ENCODE data around the gene ARHGAP5. TPM values are rescaled to one million over a fixed set of nuclear protein-coding genes. Genes with fewer than 3 reads are reported as not detected.

ARHGAP5 gene
- total RNA-seq, 2 experiments from 2014 or later: 8.1 to 20.4 TPM

DNA sequence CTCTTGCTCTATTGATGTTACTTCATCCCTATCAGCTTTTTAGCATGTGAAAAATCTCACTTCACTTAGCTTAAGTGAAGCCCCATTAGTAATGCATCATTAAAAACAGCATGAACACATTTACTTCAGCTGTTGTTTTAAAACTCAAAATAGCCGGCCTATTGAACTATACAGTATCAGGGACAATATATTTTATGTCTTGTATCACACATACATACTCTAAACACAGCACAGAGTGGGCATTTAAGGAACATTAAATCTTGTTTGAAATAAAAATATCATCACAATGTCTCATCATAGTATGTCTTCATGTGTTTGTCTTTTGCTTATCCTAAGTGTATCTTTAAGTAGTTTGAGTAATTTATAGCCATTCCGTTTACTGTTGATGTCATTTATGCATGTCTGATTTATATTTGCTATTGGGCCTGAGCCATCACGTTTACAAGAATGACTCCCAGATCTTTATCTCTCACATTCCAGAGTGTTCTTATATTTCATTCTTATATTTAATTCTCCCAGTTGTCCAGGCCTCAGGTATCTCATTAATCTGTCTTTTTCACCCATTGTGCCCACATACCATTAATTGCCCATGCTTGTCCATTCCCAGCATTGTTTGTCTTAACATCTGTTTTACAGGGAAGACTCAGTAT, 57.5 kb downstream of the ARHGAP5 start:
- ChIA-PET POLR2A (interaction anchor here (0.6 kb wide), 1 partner anchor 315 kb away, joined by 6 read pairs; no protein-coding TSS in a partner anchor), CTCF (ENCODE audit: unreplicated experiment) (no interaction called here)
- intact Hi-C loops (cut with micrococcal nuclease; ENCODE audit: unreplicated experiment): no loop called here
- H3K4me2 ChIP-seq (ENCODE audit: low read length): no peak overlapping the region
- H3K4me1 ChIP-seq (ENCODE audit: insufficient read depth, low read length, poor library complexity, severe bottlenecking): no peaks in the 10 kb centered on the region
- H3K27ac ChIP-seq (ENCODE audit: low read depth, low read length, poor library complexity, severe bottlenecking): no peak overlapping the region
- H3K9me3 ChIP-seq (ENCODE audit: low read length): no peaks in the 10 kb centered on the region
- no peaks in the 10 kb centered on the region for H3K36me3 ChIP-seq (ENCODE audit: insufficient read depth, low read length)
- no peaks in the 10 kb centered on the region for H4K20me1 ChIP-seq (ENCODE audit: insufficient read depth, low read length)
- no TSS peak for BruUV-seq (replicated peaks)
- no peaks in the 10 kb centered on the region for H3K79me2 ChIP-seq (ENCODE audit: insufficient read depth, low read depth, low read length)
- H2AFZ ChIP-seq (ENCODE audit: low read length): no peak overlapping the region
- TF ChIP-seq EZH2phosphoT487 (IDR thresholded peaks at IDR 0.05; ENCODE audit: borderline replicate concordance, low read depth, low read length) (no peak), CTCF (conservative IDR thresholded peaks at IDR 0.05; ENCODE audit: low read length) (no peak)
- DNase-seq (ENCODE audit: low spot score): no peak
- H3K4me3 ChIP-seq (ENCODE audit: low read depth, low read length, poor library complexity, severe bottlenecking): no peak overlapping the region
- H3K9me2 ChIP-seq (ENCODE audit: insufficient read depth, low read length): no peaks in the 10 kb centered on the region

- DNase-seq (ENCODE audit: low spot score): no peak
- no peak overlapping the region for H3K4me2 ChIP-seq (ENCODE audit: low read length)
- H3K4me1 ChIP-seq (ENCODE audit: insufficient read depth, low read length, poor library complexity, severe bottlenecking): no peaks in the 10 kb centered on the region
- H3K9me2 ChIP-seq (ENCODE audit: insufficient read depth, low read length): no peaks in the 10 kb centered on the region
- BruUV-seq (replicated peaks): no TSS peak
- no peak overlapping the region for H3K27ac ChIP-seq (ENCODE audit: low read depth, low read length, poor library complexity, severe bottlenecking)
- intact Hi-C loops (cut with micrococcal nuclease; ENCODE audit: unreplicated experiment): no loop called here
- no peaks in the 10 kb centered on the region for H3K79me2 ChIP-seq (ENCODE audit: insufficient read depth, low read depth, low read length)
- no peaks in the 10 kb centered on the region for H3K36me3 ChIP-seq (ENCODE audit: insufficient read depth, low read length)
- H3K4me3 ChIP-seq (ENCODE audit: low read depth, low read length, poor library complexity, severe bottlenecking): no peak overlapping the region
- no peak for TF ChIP-seq CTCF (conservative IDR thresholded peaks at IDR 0.05; ENCODE audit: low read length)
- no peak for TF ChIP-seq EZH2phosphoT487 (IDR thresholded peaks at IDR 0.05; ENCODE audit: borderline replicate concordance, low read depth, low read length)
- H4K20me1 ChIP-seq (ENCODE audit: insufficient read depth, low read length): no peaks in the 10 kb centered on the region
- POLR2A ChIA-PET: no interaction called here
- no peaks in the 10 kb centered on the region for H3K9me3 ChIP-seq (ENCODE audit: low read length)
- no peak overlapping the region for H2AFZ ChIP-seq (ENCODE audit: low read length)
- CTCF ChIA-PET (ENCODE audit: unreplicated experiment): no interaction called here
Measured at GRCh38 chr14:32136027-32136825, 59.1 kb downstream of the ARHGAP5 start.

GRCh38 chr14:32137313-32137712, 60.2 kb downstream of the ARHGAP5 start:
- CTCF ChIA-PET (ENCODE audit: unreplicated experiment): no interaction called here
- DNase-seq (ENCODE audit: low spot score): no peak
- H2AFZ ChIP-seq (ENCODE audit: low read length): no peak overlapping the region
- no peaks in the 10 kb centered on the region for H3K4me1 ChIP-seq (ENCODE audit: insufficient read depth, low read length, poor library complexity, severe bottlenecking)
- no peaks in the 10 kb centered on the region for H3K79me2 ChIP-seq (ENCODE audit: insufficient read depth, low read depth, low read length)
- no peaks in the 10 kb centered on the region for H3K9me2 ChIP-seq (ENCODE audit: insufficient read depth, low read length)
- POLR2A ChIA-PET: no interaction called here
- BruUV-seq (replicated peaks): no TSS peak
- H3K36me3 ChIP-seq (ENCODE audit: insufficient read depth, low read length): no peaks in the 10 kb centered on the region
- no peaks in the 10 kb centered on the region for H4K20me1 ChIP-seq (ENCODE audit: insufficient read depth, low read length)
- no peaks in the 10 kb centered on the region for H3K9me3 ChIP-seq (ENCODE audit: low read length)
- no peak overlapping the region for H3K27ac ChIP-seq (ENCODE audit: low read depth, low read length, poor library complexity, severe bottlenecking)
- intact Hi-C loops (cut with micrococcal nuclease; ENCODE audit: unreplicated experiment): no loop called here
- H3K4me2 ChIP-seq (ENCODE audit: low read length): no peak overlapping the region
- no peak for TF ChIP-seq CTCF (conservative IDR thresholded peaks at IDR 0.05; ENCODE audit: low read length)
- TF ChIP-seq EZH2phosphoT487 (IDR thresholded peaks at IDR 0.05; ENCODE audit: borderline replicate concordance, low read depth, low read length): no peak
- no peak overlapping the region for H3K4me3 ChIP-seq (ENCODE audit: low read depth, low read length, poor library complexity, severe bottlenecking)

Data from OCI-LY7 (cell line).